ENCODE data around the gene SETD1A. TPM values are rescaled to one million over a fixed set of nuclear protein-coding genes. Genes with fewer than 3 reads are reported as not detected.

SETD1A gene
- total RNA-seq, 6 donors from 2014 or later: 9.1 to 30.4 (median 17.0) TPM

GRCh38 chr16:30956601-30957455, 726 bp upstream of the SETD1A start:
- Histone ChIP-seq H3K4me3 (peak overlapping the region; percentile 62 to 98 (median 95)), H3K36me3 (peaks cover 13 to 36% (median 22%) of the 10 kb centered on the region in 4 donors), H3K4me1 (peaks cover 14 to 42% (median 20%) of the 10 kb centered on the region in 4 donors), H3K27ac (peak overlapping the region; percentile 95 to 98 (median 96)), H3K27me3 (no peaks in the 10 kb centered on the region), H3K9me3 (no peaks in the 10 kb centered on the region)
- peak in 1 of 4 donors; percentile 24 for TF ChIP-seq EP300 (IDR thresholded peaks at IDR 0.05)
- no peak for TF ChIP-seq CTCF (IDR thresholded peaks at IDR 0.05)
- peak; percentile 92 for ATAC-seq (ENCODE audit: low FRiP score in 2 of 2)
- peak; percentile 81 to 97 for DNase-seq
- 28 to 33% methylated on average over 30 to 35 of the region's 42 CpGs for WGBS, 2 donors

- Histone ChIP-seq H3K27ac (peak overlapping the region; percentile 95 to 98 (median 96)), H3K4me1 (peaks cover 13 to 37% (median 19%) of the 10 kb centered on the region in 4 donors), H3K36me3 (peaks cover 28 to 48% (median 38%) of the 10 kb centered on the region in 4 donors), H3K4me3 (peak overlapping the region; percentile 63 to 98 (median 95)), H3K27me3 (no peaks in the 10 kb centered on the region), H3K9me3 (no peaks in the 10 kb centered on the region)
- WGBS, 2 donors: 14 to 22% methylated on average over 33 to 38 of the region's 55 CpGs
- TF ChIP-seq POLR2A (IDR thresholded peaks at IDR 0.05): no peak
- no peak for TF ChIP-seq POLR2AphosphoS5 (IDR thresholded peaks at IDR 0.05)
- no peak for TF ChIP-seq EP300 (IDR thresholded peaks at IDR 0.05)
- TF ChIP-seq CTCF (IDR thresholded peaks at IDR 0.05): no peak
- DNase-seq (peak in 1 of 2 donors; percentile 43), ATAC-seq (ENCODE audit: low FRiP score in 2 of 2) (peak in 1 of 2 donors; percentile 25)
Observed at GRCh38 chr16:30958175-30959079, 873 bp downstream of the SETD1A start.

GRCh38 chr16:30961384-30961783, 3.8 kb downstream of the SETD1A start:
- H3K4me3 ChIP-seq: no peak overlapping the region
- peaks cover 55 to 74% (median 68%) of the 10 kb centered on the region in 4 donors for H3K36me3 ChIP-seq
- no peak overlapping the region for H3K27ac ChIP-seq
- ATAC-seq (ENCODE audit: low FRiP score in 2 of 2) (no peak), DNase-seq (no peak)
- no peaks in the 10 kb centered on the region for H3K27me3 ChIP-seq
- peaks cover 13 to 29% (median 17%) of the 10 kb centered on the region in 4 donors for H3K4me1 ChIP-seq
- WGBS, 2 donors: 93 to 99% methylated on average over 11 of the region's 11 CpGs
- TF ChIP-seq POLR2AphosphoS5 (IDR thresholded peaks at IDR 0.05): no peak
- no peak for TF ChIP-seq POLR2A (IDR thresholded peaks at IDR 0.05)
- TF ChIP-seq EP300 (IDR thresholded peaks at IDR 0.05): no peak
- no peak for TF ChIP-seq CTCF (IDR thresholded peaks at IDR 0.05)
- H3K9me3 ChIP-seq: no peaks in the 10 kb centered on the region

GRCh38 chr16:30963925-30964511, 6.5 kb downstream of the SETD1A start:
- Histone ChIP-seq H3K4me3 (no peak overlapping the region), H3K36me3 (peaks cover 69 to 100% (median 89%) of the 10 kb centered on the region in 4 donors), H3K4me1 (peaks cover 3 to 13% (median 4%) of the 10 kb centered on the region in 4 donors), H3K27ac (no peak overlapping the region), H3K9me3 (no peaks in the 10 kb centered on the region), H3K27me3 (no peaks in the 10 kb centered on the region)
- 91 to 97% methylated on average over 14 to 18 of the region's 18 CpGs for WGBS, 2 donors
- no peak for ATAC-seq (ENCODE audit: low FRiP score in 2 of 2)
- DNase-seq: peak in 1 of 2 donors; percentile 67
- TF ChIP-seq POLR2AphosphoS5 (IDR thresholded peaks at IDR 0.05) (no peak), CTCF (IDR thresholded peaks at IDR 0.05) (no peak), POLR2A (IDR thresholded peaks at IDR 0.05) (no peak), EP300 (IDR thresholded peaks at IDR 0.05) (no peak)

All from upper lobe of left lung (tissue), 6 donors.